ENCODE measurements around the gene SHROOM1.

- TF ChIP-seq POLR2A (IDR thresholded peaks at IDR 0.05; ENCODE audit: low read depth, low read length): no peak
- TF ChIP-seq, protein P1, sequence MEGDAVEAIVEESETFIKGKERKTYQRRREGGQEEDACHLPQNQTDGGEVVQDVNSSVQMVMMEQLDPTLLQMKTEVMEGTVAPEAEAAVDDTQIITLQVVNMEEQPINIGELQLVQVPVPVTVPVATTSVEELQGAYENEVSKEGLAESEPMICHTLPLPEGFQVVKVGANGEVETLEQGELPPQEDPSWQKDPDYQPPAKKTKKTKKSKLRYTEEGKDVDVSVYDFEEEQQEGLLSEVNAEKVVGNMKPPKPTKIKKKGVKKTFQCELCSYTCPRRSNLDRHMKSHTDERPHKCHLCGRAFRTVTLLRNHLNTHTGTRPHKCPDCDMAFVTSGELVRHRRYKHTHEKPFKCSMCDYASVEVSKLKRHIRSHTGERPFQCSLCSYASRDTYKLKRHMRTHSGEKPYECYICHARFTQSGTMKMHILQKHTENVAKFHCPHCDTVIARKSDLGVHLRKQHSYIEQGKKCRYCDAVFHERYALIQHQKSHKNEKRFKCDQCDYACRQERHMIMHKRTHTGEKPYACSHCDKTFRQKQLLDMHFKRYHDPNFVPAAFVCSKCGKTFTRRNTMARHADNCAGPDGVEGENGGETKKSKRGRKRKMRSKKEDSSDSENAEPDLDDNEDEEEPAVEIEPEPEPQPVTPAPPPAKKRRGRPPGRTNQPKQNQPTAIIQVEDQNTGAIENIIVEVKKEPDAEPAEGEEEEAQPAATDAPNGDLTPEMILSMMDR (IDR thresholded peaks at IDR 0.05; ENCODE audit: extremely low read depth in 1 of 2, insufficient read depth in 1 of 2, low read depth in 1 of 2, low read length in 2 of 2): no peak
These were observed 6.9 kb downstream of the SHROOM1 start for GRCh38 chr5:132823481-132824050.
